Measurements from ENCODE around the gene RAB7B. TPM values are rescaled to one million over a fixed set of nuclear protein-coding genes. Genes with fewer than 3 reads are reported as not detected.
A peak's percentile ranks its signal among the peaks of the same experiment; 100 is the strongest.
"Not testable (repeated sequence)": the region's sequence is repeated elsewhere in the genome, so short reads cannot be mapped to it uniquely, and the experiment has no call there.

The RAB7B gene, protein sequence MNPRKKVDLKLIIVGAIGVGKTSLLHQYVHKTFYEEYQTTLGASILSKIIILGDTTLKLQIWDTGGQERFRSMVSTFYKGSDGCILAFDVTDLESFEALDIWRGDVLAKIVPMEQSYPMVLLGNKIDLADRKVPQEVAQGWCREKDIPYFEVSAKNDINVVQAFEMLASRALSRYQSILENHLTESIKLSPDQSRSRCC
- total RNA-seq (1 to 10 TPM in 6 of 7 donors, under 1 TPM in 1; 0.12 to 5.2 (median 3.6) TPM), polyA plus RNA-seq (10 to 100 TPM in 1 of 2 donors, 1 to 10 TPM in 1; 3.0 to 11.5 TPM)
- long read RNA-seq, donor 1, transcript RAB7B-201 (6 exons, 2,888 nt) = major isoform, 13 of 21 reads
- long read RNA-seq, donor 1, transcript RAB7B-205 (5 exons, 1,851 nt) = minor isoform, 6 of 21 reads
- long read RNA-seq, donor 1, partial matches to known transcripts = 2 of 21 reads
- long read RNA-seq, donor 1, other reads (novel, unspliced or antisense) = 0 of 21 reads
- long read RNA-seq, donor 2, partial matches to known transcripts = 0 of 2 reads
- long read RNA-seq, donor 2, other reads (novel, unspliced or antisense) = 0 of 2 reads
- long read RNA-seq, donor 3, transcript RAB7B-201 (6 exons, 2,888 nt) = major isoform, 9 of 12 reads
- long read RNA-seq, donor 3, partial matches to known transcripts = 2 of 12 reads
- long read RNA-seq, donor 3, other reads (novel, unspliced or antisense) = 0 of 12 reads

DNA sequence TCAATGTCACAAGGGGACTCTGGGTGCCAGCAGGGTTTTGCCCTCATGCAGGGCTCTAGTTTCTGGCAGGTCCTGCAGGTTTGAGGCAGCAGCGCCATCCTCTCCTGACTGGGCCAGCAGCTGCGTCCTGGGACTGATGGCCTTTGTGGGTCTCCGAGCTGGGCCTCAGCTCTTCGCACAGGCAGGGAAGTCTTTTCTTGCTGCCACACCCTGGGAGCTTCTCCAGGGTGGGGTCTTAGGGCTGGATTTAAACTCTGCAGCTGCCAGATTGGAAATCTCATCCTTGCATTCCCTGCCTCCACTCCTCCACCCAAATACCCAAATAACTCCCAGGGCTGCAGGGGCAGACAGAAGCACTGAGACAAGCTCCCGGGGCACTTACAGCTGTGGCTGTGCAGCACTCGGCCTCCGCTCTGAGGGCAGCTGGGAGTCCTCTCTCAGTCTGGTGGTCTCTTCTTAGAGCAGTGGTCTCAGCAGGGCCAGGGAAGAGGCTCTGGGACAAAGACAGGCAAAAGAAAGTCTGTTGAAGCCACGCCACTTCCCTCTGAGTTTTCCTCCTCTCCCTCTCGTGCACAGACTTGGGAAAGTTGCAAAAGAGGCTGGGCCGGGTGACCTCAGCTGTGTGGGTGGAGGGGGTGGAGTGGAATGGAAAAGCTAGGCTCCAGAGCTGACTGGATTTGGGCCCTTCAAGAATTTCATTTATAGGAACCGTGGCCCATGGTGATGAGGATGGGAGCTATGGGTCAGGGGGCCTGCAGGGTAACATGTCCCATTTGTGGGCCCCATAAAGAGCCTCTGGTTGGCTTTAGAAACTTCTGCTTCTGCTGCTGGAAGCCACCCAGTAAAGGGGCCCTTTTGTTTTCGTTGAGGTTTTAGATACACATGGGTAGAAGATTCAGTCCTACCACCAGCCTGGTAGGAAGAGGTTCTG is at the start of gene RAB7B:
TSS of gene RAB7B (minus strand) at position 525 of the 931 bp plus-strand sequence. CDS start 9,260 bp downstream, outside the sequence.
- Histone ChIP-seq H3K27ac (peak within 1 kb of the TSS in 1 of 2 donors; percentile 22), H3K27me3 (no peaks in the 10 kb centered on the region), H3K4me1 (ENCODE audit: insufficient read depth) (peaks cover 11% of the 10 kb centered on the region), H3K9me3 (no peaks in the 10 kb centered on the region), H3K36me3 (no peaks in the 10 kb centered on the region), H3K4me3 (peak within 1 kb of the TSS; percentile 4)
- TF ChIP-seq POLR2A (IDR thresholded peaks at IDR 0.05) = no peak
- TF ChIP-seq EP300 (IDR thresholded peaks at IDR 0.05) = no peak
- TF ChIP-seq, protein P1, sequence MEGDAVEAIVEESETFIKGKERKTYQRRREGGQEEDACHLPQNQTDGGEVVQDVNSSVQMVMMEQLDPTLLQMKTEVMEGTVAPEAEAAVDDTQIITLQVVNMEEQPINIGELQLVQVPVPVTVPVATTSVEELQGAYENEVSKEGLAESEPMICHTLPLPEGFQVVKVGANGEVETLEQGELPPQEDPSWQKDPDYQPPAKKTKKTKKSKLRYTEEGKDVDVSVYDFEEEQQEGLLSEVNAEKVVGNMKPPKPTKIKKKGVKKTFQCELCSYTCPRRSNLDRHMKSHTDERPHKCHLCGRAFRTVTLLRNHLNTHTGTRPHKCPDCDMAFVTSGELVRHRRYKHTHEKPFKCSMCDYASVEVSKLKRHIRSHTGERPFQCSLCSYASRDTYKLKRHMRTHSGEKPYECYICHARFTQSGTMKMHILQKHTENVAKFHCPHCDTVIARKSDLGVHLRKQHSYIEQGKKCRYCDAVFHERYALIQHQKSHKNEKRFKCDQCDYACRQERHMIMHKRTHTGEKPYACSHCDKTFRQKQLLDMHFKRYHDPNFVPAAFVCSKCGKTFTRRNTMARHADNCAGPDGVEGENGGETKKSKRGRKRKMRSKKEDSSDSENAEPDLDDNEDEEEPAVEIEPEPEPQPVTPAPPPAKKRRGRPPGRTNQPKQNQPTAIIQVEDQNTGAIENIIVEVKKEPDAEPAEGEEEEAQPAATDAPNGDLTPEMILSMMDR (IDR thresholded peaks at IDR 0.05) = no peak
- intact Hi-C loops (cut with DNase I) = no loop called here
- WGBS, 3 donors = 10 to 14% (median 11%) methylated on average over 9 to 12 of the region's 12 CpGs
- DNase-seq = peak; percentile 53 to 72 (median 69)

DNA sequence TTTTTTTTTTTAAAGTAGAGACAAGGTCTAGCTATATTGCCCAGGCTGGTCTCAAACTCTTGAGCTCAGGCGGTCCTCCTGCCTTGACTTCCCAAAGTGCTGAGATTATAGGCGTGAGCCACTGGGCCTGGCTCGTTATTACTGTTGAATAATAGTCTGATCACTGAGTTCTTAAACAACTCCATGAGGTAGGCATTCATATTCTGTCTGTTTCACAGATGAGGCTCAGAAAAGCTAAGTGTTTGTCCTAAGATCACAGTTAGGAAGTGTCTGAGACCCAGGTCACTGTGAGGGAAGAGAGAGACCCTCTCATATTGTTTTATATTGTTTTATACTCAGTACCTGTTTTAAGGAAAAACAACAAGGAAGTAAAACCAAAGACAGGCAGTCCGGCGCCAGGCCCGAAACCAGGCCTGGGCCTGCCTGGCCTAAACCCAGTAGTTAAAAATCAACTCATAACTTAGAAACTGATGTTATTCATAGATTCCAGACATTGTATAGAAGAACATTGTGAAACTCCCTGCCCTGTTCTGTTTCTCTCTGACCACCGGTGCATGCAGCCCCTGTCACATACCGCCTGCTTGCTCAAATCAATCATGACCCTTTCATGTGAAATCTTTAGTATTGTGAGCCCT is 49.2 kb upstream of the RAB7B start:
- H3K4me3 ChIP-seq; DNase-seq; H3K36me3 ChIP-seq; H3K27ac ChIP-seq; H3K4me1 ChIP-seq (ENCODE audit: insufficient read depth); H3K27me3 ChIP-seq; H3K9me3 ChIP-seq; intact Hi-C loops (cut with DNase I): not testable (repeated sequence)
- WGBS, 3 donors = 96 to 98% (median 98%) methylated on average over 6 of the region's 8 CpGs

DNA sequence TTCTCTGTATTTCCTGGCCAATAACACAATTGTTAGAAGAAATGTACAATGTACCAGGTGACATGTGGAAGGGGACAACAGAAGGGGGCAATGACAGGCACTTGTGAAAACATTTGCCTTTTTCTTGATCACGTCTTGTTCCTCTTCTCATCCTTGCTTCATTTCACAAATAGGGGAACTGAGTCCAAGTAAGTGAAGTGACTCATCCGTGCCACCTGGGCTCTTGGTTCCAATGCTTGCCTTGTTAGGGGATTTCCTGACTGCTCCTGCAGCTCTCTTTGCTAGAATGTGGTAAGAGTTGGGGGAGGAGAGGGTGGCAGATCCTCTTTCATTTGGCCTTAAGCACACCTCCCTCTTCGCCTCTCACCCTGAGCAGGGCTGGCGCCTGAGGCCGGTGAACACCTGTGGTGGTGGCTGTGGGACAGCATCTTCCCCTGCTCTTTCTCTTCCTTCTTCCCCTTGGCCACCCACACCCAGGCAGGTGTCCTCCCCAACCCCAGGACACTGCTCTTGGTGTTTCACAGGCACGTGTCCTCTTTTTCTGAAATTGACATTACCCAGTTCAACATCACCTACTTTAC is 47.5 kb upstream of the RAB7B start:
- H3K27ac ChIP-seq = no peak overlapping the region
- H3K4me3 ChIP-seq = no peak overlapping the region
- no peak for TF ChIP-seq POLR2A (IDR thresholded peaks at IDR 0.05)
- TF ChIP-seq, protein P1 (IDR thresholded peaks at IDR 0.05) = no peak
- DNase-seq = no peak
- H3K4me1 ChIP-seq (ENCODE audit: insufficient read depth) = no peaks in the 10 kb centered on the region
- intact Hi-C loops (cut with DNase I) = no loop called here
- H3K9me3 ChIP-seq = no peaks in the 10 kb centered on the region
- H3K36me3 ChIP-seq = no peaks in the 10 kb centered on the region
- 84 to 88% (median 86%) methylated on average over 6 of the region's 6 CpGs for WGBS, 3 donors
- H3K27me3 ChIP-seq = no peaks in the 10 kb centered on the region

DNA sequence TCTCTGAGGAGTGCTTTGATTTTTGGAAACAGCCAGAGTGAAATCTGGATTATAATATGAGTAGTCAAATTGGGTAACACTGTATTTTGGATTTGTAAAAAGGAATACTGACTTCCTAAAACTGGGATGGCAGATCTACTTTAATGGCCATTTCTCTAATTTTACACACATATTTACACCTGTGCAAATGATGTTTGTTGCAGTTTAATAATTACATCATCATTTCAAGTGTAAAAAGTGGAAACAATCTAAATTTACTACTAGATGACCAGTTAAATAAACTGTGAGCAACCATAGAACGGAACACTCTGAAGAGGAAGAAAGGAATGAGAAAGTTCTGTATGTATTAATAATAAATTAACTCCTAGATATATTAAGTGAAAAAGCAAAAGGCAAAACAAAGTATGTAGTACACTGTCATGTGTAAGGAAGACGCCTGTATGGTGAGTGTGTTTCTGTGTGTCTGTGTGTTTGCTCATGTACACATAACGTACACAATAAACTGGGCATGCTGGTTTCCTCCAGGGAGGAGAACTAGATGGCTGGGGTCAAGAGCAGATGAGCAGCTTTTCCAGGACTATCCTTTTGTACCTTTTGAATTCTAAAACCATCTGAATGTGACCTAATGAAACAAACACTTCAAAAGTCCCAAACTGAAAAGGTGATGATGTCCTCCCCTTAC is 46.9 kb upstream of the RAB7B start:
- intact Hi-C loops (cut with DNase I) = no loop called here
- WGBS, 3 donors = 88 to 92% (median 90%) methylated on average over 3 of the region's 3 CpGs
- no peak for TF ChIP-seq POLR2A (IDR thresholded peaks at IDR 0.05)
- no peak for TF ChIP-seq EP300 (IDR thresholded peaks at IDR 0.05)
- Histone ChIP-seq H3K4me3 (no peak overlapping the region), H3K36me3 (no peaks in the 10 kb centered on the region), H3K9me3 (no peaks in the 10 kb centered on the region), H3K4me1 (ENCODE audit: insufficient read depth) (no peaks in the 10 kb centered on the region), H3K27me3 (no peaks in the 10 kb centered on the region), H3K27ac (no peak overlapping the region)
- no peak for DNase-seq

Data from ovary (tissue), 10 donors.